CD4-positive, alpha-beta T cell treated with Interleukin-10 for 1 hour (primary cell): Measurements from ENCODE around the gene CDC5L.
A peak's percentile ranks its signal among the peaks of the same experiment; 100 is the strongest.
"Not testable (repeated sequence)": the region's sequence is repeated elsewhere in the genome, so short reads cannot be mapped to it uniquely, and the experiment has no call there.

Experiments
- DNase-seq: peaks from one replicate; pipeline ENCODE4 v3.0.0-alpha.2; 2020

The CDC5L gene

GRCh38 chr6:44422531-44422930 is 35.0 kb downstream of the CDC5L start:
- DNase-seq, result no peak

DNA sequence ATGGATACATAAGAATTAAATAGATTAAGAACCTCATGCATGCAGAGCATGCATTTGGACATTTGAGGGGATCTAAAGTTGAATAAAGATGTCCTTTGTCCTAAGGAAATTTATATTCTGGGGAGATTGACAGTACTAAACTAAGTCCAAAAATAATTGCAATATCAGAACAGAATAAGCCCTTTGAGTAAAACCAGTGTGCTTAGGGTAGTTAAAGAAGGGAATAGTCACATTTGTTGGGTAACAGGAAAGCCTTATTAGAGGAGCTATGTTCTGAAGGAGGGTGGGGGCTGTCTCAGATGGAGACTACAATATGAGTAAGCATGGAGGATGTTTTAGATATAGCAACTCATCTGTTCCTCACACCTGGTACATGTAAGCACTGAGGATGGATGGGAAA is 35.8 kb downstream of the CDC5L start:
- DNase-seq, result no peak

GRCh38 chr6:44425951-44426350 is 38.4 kb downstream of the CDC5L start:
- DNase-seq, result no peak

DNA sequence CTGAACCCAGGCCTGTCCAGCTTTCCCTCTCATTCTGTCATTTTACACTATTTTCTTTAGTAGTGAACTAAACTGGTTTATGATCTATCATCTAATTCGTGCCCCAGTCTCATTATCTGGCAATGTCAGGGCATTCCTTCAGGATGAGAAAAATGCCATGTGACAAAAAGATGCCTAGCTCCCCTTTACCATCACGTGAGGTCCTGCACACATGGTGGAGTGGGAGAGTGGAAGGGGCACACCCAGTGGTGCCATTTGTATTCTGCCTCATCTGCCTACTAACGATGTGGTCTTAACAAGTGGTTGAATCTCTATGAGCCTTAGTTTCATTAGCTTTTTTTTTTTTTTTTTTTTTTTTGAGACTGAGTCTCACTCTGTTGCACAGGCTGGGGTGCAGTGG is 41.2 kb downstream of the CDC5L start:
- no peak for DNase-seq

GRCh38 chr6:44430326-44430725 is 42.8 kb downstream of the CDC5L start:
- no peak for DNase-seq

DNA sequence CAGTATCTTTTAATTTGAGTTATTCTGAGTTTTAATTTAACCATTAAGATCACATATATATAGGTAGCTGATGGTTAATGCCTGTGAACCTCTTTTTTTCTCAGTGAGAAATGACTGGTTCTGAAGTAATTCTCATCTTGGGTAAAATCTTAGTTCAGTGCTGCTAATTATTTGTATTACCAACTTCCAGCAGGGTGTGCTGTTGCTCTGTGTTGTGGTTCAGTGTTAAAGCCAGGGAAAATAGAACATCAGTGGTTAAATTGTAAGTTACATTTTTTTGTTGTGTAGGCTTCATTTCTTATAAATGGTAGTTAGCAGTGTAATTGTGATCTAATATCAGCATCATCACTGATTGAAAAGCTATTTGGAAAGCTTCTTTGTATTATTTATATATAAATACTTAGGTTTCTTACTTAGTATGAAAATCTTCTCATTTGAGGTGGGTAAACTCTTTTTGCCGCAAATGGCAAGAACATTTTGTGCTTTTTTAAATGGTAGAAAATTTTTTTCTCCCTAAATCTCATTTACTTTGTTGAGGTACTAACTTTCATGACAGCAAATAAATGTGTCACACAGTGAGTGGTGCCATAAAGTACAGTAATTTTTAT is 43.7 kb downstream of the CDC5L start:
- peak; percentile 55 for DNase-seq

GRCh38 chr6:44432227-44432626 is 44.7 kb downstream of the CDC5L start:
- no peak for DNase-seq

DNA sequence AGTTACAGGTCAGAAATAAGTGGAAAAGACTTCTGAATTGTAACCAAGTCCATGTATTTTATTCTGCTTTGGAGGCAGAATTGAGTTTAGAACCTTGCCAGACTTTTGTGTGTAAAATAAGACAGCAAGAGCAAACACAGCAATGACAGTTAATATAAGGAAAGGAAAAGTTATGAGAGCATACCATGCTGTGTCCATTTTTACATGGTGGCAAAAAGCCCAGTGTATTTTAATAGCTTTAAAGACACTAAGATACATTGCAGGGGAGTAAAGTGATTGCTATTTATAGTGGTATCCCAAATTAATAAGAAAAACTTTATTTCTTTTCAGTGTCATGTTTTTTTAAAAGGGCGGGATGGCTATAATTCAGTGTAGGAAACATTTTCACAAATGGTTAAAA is 45.2 kb downstream of the CDC5L start:
- DNase-seq, result no peak

- DNase-seq, result no peak
Measured at GRCh38 chr6:44435500-44435899, 48.0 kb downstream of the CDC5L start.

GRCh38 chr6:44438827-44439226 is 51.3 kb downstream of the CDC5L start:
- no peak for DNase-seq

- no peak for DNase-seq
Measured at GRCh38 chr6:44439270-44440045, 52.0 kb downstream of the CDC5L start.

DNA sequence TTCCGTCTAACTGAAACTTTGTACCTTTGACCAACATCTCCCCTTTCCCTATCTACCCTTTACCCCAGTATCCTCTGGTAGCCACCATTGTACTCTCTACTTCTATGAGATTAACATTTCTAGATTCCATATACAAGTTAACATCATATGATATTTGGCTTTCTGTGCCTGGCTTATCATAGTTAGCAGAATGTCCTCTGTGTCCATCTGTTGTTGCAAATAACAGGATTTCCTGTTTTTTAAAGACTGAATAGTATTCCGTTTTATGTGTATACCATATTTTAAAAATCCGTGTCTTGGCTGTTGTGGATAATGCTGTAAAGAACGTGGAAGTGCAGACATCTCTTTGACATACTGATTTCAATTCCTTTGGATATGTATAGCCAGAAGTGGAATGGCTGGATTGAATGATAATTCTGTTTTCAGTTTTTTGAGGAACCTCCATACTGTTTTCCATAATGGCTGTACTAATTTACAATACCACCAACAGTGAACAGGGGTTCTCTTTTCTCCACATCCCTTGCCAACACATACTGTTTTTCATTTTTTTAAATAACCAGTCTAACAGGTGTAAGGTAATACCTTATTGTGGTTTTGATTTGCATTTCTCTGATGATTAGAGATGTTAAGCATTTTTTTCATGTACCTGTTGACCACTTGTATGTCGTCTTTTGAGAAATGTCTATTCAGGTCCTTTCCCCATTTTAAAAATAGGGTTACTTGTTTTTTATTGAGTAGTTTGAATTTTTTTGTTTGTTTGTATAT is 53.8 kb downstream of the CDC5L start:
- DNase-seq, result no peak

- DNase-seq, result no peak
Measured at GRCh38 chr6:44442236-44442635, 54.7 kb downstream of the CDC5L start.

DNA sequence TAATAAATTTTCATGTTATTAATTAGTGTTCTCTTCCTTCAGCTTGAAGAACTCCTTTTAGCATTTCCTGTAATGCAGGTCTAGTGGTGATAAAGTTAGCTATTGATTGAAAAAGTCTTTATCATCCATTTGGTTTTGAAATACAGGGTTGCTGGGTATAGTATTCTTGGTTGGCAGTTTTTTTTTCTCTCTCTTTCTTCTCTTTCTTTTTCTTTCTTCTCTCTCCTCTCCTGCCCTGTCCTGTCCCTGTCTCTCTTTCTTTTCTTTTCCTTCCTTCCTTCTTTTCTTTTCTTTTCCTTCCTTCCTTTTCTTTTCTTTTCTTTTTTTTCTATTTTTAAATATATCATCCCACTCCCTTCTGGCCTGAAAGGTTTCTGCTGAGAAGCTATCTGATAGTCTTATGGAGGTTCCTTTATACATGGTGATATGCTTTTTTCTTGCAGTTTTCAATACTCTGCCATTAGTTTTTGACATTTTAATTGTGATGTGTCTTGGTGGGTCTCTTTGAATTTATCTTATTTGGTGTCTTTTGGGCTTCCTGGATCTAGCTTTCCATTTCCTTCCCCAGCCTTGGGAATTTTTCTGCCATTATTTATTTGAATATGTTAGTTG is 55.4 kb downstream of the CDC5L start:
- DNase-seq, result no peak

DNA sequence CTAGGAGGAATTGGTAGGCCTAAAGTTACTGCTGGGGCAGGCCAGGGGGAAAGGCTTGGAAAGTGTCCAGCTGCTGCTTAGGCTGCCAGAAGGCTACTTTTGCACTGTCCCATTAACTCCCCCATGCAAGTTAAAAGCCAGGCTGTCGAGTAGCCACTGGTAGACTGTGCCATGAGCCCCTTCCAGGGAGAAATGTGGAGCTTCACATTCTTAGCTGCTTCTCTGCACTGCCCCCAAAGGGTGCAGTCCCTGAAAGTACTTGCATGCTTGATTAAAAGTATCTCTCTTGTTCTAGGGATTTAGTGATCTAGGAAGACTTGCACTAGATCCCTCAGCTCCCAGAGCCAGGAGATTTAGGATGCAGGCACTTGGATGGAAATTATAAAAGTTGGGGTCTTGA is 57.3 kb downstream of the CDC5L start:
- no peak for DNase-seq

DNA sequence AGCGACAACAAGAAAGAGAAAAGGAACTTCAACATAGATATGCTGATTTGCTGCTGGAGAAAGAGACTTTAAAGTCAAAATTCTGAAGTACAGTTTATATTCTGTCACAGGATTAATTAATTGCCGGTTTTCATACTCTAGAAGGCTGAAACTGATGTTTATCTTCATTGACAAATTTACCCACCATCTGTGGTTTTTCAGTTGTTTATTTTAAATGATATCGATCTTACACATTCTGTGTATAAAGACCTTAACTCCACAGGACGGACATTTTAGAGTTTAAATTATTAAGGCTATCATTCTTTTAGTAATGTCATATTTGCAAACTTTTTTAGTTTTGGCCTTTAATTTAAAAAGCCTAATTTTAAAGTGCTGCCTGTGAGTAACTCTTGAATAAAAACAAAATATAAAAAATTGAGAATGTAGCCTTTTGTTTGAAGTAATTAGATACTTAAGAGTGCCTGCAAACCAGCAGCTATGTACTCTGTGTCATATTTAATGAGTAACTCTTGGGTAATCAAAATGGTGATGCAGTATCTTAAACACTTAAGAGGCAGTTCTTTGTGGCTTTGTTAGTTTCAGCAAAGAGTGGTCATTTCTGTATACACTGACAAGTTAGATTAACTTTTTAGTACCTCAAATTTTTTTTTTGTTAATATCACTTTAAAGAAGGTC is 59.3 kb downstream of the CDC5L start:
- DNase-seq, result no peak

DNA sequence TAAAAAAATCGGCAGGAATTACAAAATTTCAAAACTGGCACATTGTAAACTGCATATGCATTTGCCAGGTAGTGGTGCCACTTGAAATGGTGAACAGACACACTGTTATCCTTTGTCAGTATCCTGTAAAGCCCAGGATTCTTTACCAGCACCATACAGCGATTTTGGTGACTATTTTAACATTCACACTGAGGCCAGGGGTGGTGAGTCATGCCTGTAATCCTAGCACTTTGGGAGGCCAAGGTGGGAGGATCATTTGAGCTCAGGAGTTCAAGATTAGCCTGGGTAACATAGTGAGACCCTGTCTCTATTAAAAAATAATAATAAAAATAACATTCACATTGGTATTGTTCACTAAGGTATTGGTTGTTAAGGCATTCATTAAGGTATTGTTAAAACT is 61.7 kb downstream of the CDC5L start:
- not testable (repeated sequence) for DNase-seq

- no peak for DNase-seq
Measured at GRCh38 chr6:44451803-44452695, 64.5 kb downstream of the CDC5L start.

- DNase-seq, result no peak
Measured at GRCh38 chr6:44452725-44453124, 65.2 kb downstream of the CDC5L start.

DNA sequence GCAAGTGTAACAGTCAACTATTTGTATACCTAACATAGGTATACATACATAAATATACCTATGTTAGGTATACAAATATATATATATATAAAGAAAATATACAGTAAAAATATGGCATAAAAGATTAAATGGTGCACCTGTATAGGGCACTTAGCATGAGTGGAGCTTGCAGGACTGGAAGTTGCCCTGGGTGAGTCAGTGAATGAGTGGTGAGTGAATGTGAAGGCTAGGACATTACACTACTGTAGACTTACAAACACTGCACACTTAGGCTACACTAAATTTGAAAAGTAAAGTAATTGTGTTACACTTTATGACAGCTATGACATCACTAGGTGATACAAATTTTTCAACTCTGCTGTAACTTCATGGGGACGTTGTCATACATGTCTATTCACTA is 65.6 kb downstream of the CDC5L start:
- DNase-seq, result no peak

DNA sequence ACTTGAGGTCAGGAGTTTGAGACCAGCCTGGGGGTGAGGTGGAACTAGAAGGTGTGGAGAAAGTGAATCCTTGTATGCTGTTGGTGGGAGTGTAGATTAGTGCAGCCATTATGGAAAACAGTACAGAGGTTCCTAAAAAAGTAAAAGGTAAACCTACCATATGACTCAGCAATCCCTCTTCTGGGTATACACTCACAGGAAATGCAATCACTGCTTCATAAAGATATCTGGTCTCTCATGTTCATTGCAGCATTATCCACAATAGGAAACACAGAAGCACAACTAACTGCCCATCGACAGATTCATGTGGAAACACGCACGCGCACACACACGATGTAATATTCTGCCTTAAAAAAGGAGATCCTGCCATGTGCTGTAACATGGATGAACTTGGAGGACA is 66.7 kb downstream of the CDC5L start:
- DNase-seq, result no peak
